ENCODE results near the gene COL5A1.

Gene COL5A1

DNA sequence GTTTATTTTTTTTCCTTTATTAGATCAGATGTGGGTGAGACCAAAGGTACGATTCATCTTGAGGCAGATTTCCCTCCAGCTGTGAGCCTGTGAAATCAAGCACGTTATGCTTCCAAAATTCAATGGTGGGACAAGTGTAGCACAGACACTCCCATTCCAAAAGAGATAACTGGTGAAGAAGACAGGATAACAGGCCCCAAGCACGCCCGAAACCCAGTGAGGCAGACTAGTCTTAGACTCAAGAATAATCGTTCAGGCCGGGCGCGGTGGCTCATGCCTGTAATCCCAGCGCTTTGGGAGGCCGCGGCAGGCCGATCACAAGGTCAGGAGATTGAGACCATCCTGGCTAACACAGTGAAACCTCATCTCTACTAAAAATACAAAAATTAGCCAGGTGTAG lies 36.8 kb upstream of the COL5A1 start:
- peak overlapping the region in 1 of 2 experiments; percentile 61 for H2BK12ac ChIP-seq (ENCODE audit: low read length in 2 of 2)
- no peak overlapping the region for H2BK120ac ChIP-seq (ENCODE audit: low read depth, low read length)
- H4K8ac ChIP-seq (ENCODE audit: low read length) = no peak overlapping the region
- no peaks in the 10 kb centered on the region for H3K36me3 ChIP-seq (ENCODE audit: control insufficient read depth in 1 of 2, insufficient read depth in 2 of 2, low read depth in 1 of 2, low read length in 2 of 2)
- H3K9ac ChIP-seq (ENCODE audit: low read length) = no peak overlapping the region
- no peak overlapping the region for H2BK5ac ChIP-seq (ENCODE audit: low read depth, low read length, poor library complexity, severe bottlenecking)
- H4K91ac ChIP-seq (ENCODE audit: low read length) = peak overlapping the region; percentile 19
- DNase-seq = no peak
- H3K14ac ChIP-seq (ENCODE audit: low read length in 2 of 2) = no peak overlapping the region
- H3K23ac ChIP-seq (ENCODE audit: low read length in 2 of 2) = no peak overlapping the region
- 96% methylated on average over 12 of the region's 12 CpGs for WGBS
- peaks cover 15% of the 10 kb centered on the region for H3K4me1 ChIP-seq (ENCODE audit: control insufficient read depth, insufficient read depth, low read depth, low read length)
- peak overlapping the region; percentile 36 for H2BK15ac ChIP-seq (ENCODE audit: low read depth, poor library complexity, severe bottlenecking)
- no peak overlapping the region for H3K4me2 ChIP-seq (ENCODE audit: low read length, poor library complexity, severe bottlenecking)
- H3K27me3 ChIP-seq (ENCODE audit: control insufficient read depth in 1 of 2, insufficient read depth in 1 of 2, low read length in 2 of 2) = peaks cover 0 to 4% of the 10 kb centered on the region in 2 experiments
- no peak overlapping the region for H3K4me3 ChIP-seq (ENCODE audit: insufficient read depth in 1 of 2, low read depth in 1 of 2, low read length in 2 of 2)
- H3K79me1 ChIP-seq (replicated peaks; ENCODE audit: low read length, poor library complexity, severe bottlenecking) = no peaks in the 10 kb centered on the region
- H3K9me3 ChIP-seq (ENCODE audit: control insufficient read depth, low read length) = peaks cover 6% of the 10 kb centered on the region
- no peak overlapping the region for H3K27ac ChIP-seq (ENCODE audit: low read length, poor library complexity, severe bottlenecking)
- H3K18ac ChIP-seq (ENCODE audit: low read depth in 1 of 2, low read length in 2 of 2) = peak overlapping the region in 1 of 2 experiments; percentile 10
- H2AFZ ChIP-seq (ENCODE audit: low read depth, low read length) = no peak overlapping the region
- no peak overlapping the region for H2AK5ac ChIP-seq (ENCODE audit: low read length, severe bottlenecking)
- peak overlapping the region in 1 of 2 experiments; percentile 54 for H3K4ac ChIP-seq (ENCODE audit: low read depth in 1 of 2, low read length in 2 of 2)

DNA sequence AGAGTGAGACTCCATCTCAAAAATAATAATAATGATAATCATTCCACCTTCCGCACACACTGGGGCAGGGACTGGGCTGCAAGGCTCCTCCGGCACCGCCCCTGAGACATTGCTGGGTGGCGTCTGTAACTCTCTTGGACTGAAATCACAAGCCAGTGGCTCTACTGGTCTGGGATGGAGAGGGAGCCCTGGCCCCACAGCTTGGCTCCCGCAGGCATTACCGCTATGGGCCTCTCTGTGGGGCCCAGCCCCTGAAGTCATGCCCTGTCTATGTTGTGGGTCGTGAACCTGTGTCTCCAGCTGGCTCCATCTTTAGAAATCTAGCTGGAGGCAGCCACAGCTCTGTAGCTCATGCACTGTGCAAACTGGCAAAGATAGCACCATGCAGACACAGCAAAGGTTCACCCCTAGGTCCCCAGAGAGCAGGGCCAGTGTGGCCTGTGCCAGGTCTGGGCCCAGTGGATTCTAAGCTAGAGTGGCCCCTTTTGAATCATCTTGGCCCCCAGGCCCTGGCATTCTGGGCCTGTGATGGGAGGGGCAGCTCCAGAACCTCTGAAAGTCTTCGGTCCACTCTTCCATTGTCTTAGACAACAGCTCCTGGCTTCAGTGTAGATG lies 36.1 kb upstream of the COL5A1 start:
- peak overlapping the region; percentile 58 for H4K8ac ChIP-seq (ENCODE audit: low read length)
- H3K79me1 ChIP-seq (replicated peaks; ENCODE audit: low read length, poor library complexity, severe bottlenecking) = no peaks in the 10 kb centered on the region
- H3K27ac ChIP-seq (ENCODE audit: low read length, poor library complexity, severe bottlenecking) = no peak overlapping the region
- peak overlapping the region; percentile 60 to 81 for H3K4ac ChIP-seq (ENCODE audit: low read depth in 1 of 2, low read length in 2 of 2)
- H4K91ac ChIP-seq (ENCODE audit: low read length) = peak overlapping the region; percentile 69
- no peaks in the 10 kb centered on the region for H3K27me3 ChIP-seq (ENCODE audit: control insufficient read depth in 1 of 2, insufficient read depth in 1 of 2, low read length in 2 of 2)
- no peak overlapping the region for H3K4me3 ChIP-seq (ENCODE audit: insufficient read depth in 1 of 2, low read depth in 1 of 2, low read length in 2 of 2)
- H2AK5ac ChIP-seq (ENCODE audit: low read length, severe bottlenecking) = peak overlapping the region; percentile 53
- no peak overlapping the region for H3K9ac ChIP-seq (ENCODE audit: low read length)
- H2BK5ac ChIP-seq (ENCODE audit: low read depth, low read length, poor library complexity, severe bottlenecking) = no peak overlapping the region
- H3K14ac ChIP-seq (ENCODE audit: low read length in 2 of 2) = peak overlapping the region in 1 of 2 experiments; percentile 35
- peak overlapping the region; percentile 89 to 96 for H2BK12ac ChIP-seq (ENCODE audit: low read length in 2 of 2)
- H3K4me1 ChIP-seq (ENCODE audit: control insufficient read depth, insufficient read depth, low read depth, low read length) = peaks cover 15% of the 10 kb centered on the region
- DNase-seq = no peak
- peaks cover 6% of the 10 kb centered on the region for H3K9me3 ChIP-seq (ENCODE audit: control insufficient read depth, low read length)
- no peak overlapping the region for H2AFZ ChIP-seq (ENCODE audit: low read depth, low read length)
- peak overlapping the region in 1 of 2 experiments; percentile 29 for H3K23ac ChIP-seq (ENCODE audit: low read length in 2 of 2)
- no peak overlapping the region for H3K4me2 ChIP-seq (ENCODE audit: low read length, poor library complexity, severe bottlenecking)
- 87% methylated on average over 8 of the region's 8 CpGs for WGBS
- H2BK120ac ChIP-seq (ENCODE audit: low read depth, low read length) = peak overlapping the region; percentile 75
- H3K36me3 ChIP-seq (ENCODE audit: control insufficient read depth in 1 of 2, insufficient read depth in 2 of 2, low read depth in 1 of 2, low read length in 2 of 2) = no peaks in the 10 kb centered on the region
- H2BK15ac ChIP-seq (ENCODE audit: low read depth, poor library complexity, severe bottlenecking) = peak overlapping the region; percentile 57
- H3K18ac ChIP-seq (ENCODE audit: low read depth in 1 of 2, low read length in 2 of 2) = peak overlapping the region; percentile 54 to 55

DNA sequence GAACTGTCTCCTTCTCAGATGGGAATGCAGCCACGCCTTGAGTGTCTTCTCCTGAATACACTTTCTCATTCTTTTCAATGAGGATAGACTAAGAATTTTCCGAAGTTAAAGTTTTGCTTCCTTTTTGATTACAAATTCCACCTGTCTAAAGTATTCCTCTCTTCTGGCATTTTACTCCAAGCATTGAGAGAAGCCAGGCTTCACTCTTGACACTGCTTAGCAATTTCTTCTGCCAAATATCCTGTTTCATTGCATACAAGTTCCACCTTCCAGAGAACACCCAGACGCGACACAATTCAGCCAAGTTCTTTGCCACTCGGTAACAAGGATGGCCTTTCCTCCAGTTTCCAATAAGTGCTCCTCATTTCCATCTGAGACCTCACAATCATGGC lies 35.6 kb upstream of the COL5A1 start:
- no peak overlapping the region for H3K14ac ChIP-seq (ENCODE audit: low read length in 2 of 2)
- H3K4me1 ChIP-seq (ENCODE audit: control insufficient read depth, insufficient read depth, low read depth, low read length) = peaks cover 14% of the 10 kb centered on the region
- H3K79me1 ChIP-seq (replicated peaks; ENCODE audit: low read length, poor library complexity, severe bottlenecking) = no peaks in the 10 kb centered on the region
- peak overlapping the region; percentile 75 for H2BK120ac ChIP-seq (ENCODE audit: low read depth, low read length)
- H3K27me3 ChIP-seq (ENCODE audit: control insufficient read depth in 1 of 2, insufficient read depth in 1 of 2, low read length in 2 of 2) = no peaks in the 10 kb centered on the region
- no peak overlapping the region for H3K27ac ChIP-seq (ENCODE audit: low read length, poor library complexity, severe bottlenecking)
- no peak for DNase-seq
- no peak overlapping the region for H2AFZ ChIP-seq (ENCODE audit: low read depth, low read length)
- no peak overlapping the region for H2BK5ac ChIP-seq (ENCODE audit: low read depth, low read length, poor library complexity, severe bottlenecking)
- 94% methylated on average over 5 of the region's 5 CpGs for WGBS
- no peak overlapping the region for H3K23ac ChIP-seq (ENCODE audit: low read length in 2 of 2)
- H4K8ac ChIP-seq (ENCODE audit: low read length) = no peak overlapping the region
- peak overlapping the region; percentile 69 for H4K91ac ChIP-seq (ENCODE audit: low read length)
- no peak overlapping the region for H3K4me3 ChIP-seq (ENCODE audit: insufficient read depth in 1 of 2, low read depth in 1 of 2, low read length in 2 of 2)
- H3K18ac ChIP-seq (ENCODE audit: low read depth in 1 of 2, low read length in 2 of 2) = peak overlapping the region; percentile 54 to 55
- H3K9ac ChIP-seq (ENCODE audit: low read length) = no peak overlapping the region
- no peak overlapping the region for H2AK5ac ChIP-seq (ENCODE audit: low read length, severe bottlenecking)
- H3K36me3 ChIP-seq (ENCODE audit: control insufficient read depth in 1 of 2, insufficient read depth in 2 of 2, low read depth in 1 of 2, low read length in 2 of 2) = no peaks in the 10 kb centered on the region
- H2BK15ac ChIP-seq (ENCODE audit: low read depth, poor library complexity, severe bottlenecking) = no peak overlapping the region
- H3K4ac ChIP-seq (ENCODE audit: low read depth in 1 of 2, low read length in 2 of 2) = peak overlapping the region in 1 of 2 experiments; percentile 81
- no peak overlapping the region for H3K4me2 ChIP-seq (ENCODE audit: low read length, poor library complexity, severe bottlenecking)
- peak overlapping the region; percentile 92 to 96 for H2BK12ac ChIP-seq (ENCODE audit: low read length in 2 of 2)
- peaks cover 6% of the 10 kb centered on the region for H3K9me3 ChIP-seq (ENCODE audit: control insufficient read depth, low read length)

DNA sequence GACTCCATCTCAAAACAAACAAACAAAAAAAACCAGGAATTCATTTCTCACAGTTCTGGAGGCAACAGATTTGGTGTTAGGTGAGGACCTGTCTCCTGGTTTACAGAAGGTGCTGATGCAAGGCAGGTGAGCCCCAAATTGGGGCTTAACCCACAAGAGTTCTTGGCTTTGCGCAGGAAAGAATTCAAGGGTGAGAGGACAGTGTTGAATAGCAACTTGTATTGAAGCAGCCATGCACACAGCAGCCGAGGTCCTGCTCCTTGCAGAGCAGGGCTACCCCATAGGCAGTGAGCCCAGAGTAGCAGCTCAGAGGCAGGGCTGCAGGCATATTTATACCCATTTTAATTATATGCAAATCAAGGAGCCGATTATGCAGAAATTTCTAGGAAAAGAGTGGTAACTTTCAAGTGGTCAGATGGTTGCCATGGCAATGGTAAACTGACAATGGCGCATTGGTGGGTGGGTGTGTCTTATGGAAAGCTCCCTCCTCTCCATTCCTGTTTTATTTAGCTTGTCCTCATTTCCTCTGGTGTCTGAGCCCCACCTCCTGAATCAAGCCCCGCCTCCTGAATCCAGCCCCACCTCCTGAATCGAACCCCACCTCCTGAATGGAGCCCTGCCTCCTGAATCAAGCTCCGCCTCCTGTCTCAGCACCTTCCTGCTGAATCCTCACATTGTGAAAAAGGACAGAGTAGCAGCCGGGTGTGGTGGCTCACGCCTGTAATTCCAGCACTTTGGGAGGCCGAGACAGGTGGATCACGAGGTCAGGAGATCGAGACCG lies 34.5 kb upstream of the COL5A1 start:
- Histone ChIP-seq H3K18ac (ENCODE audit: low read depth in 1 of 2, low read length in 2 of 2) (no peak overlapping the region), H3K4me3 (ENCODE audit: insufficient read depth in 1 of 2, low read depth in 1 of 2, low read length in 2 of 2) (no peak overlapping the region), H2AFZ (ENCODE audit: low read depth, low read length) (no peak overlapping the region), H2AK5ac (ENCODE audit: low read length, severe bottlenecking) (no peak overlapping the region), H3K9ac (ENCODE audit: low read length) (no peak overlapping the region), H3K27me3 (ENCODE audit: control insufficient read depth in 1 of 2, insufficient read depth in 1 of 2, low read length in 2 of 2) (no peaks in the 10 kb centered on the region), H3K4me2 (ENCODE audit: low read length, poor library complexity, severe bottlenecking) (no peak overlapping the region), H2BK120ac (ENCODE audit: low read depth, low read length) (no peak overlapping the region), H3K4ac (ENCODE audit: low read depth in 1 of 2, low read length in 2 of 2) (no peak overlapping the region), H3K4me1 (ENCODE audit: control insufficient read depth, insufficient read depth, low read depth, low read length) (peaks cover 13% of the 10 kb centered on the region), H3K79me1 (replicated peaks; ENCODE audit: low read length, poor library complexity, severe bottlenecking) (no peaks in the 10 kb centered on the region), H2BK12ac (ENCODE audit: low read length in 2 of 2) (peak overlapping the region; percentile 24 to 80), H3K23ac (ENCODE audit: low read length in 2 of 2) (no peak overlapping the region), H3K14ac (ENCODE audit: low read length in 2 of 2) (no peak overlapping the region), H4K91ac (ENCODE audit: low read length) (peak overlapping the region; percentile 39), H3K27ac (ENCODE audit: low read length, poor library complexity, severe bottlenecking) (no peak overlapping the region), H2BK15ac (ENCODE audit: low read depth, poor library complexity, severe bottlenecking) (peak overlapping the region; percentile 99), H3K9me3 (ENCODE audit: control insufficient read depth, low read length) (peaks cover 11% of the 10 kb centered on the region), H4K8ac (ENCODE audit: low read length) (no peak overlapping the region), H3K36me3 (ENCODE audit: control insufficient read depth in 1 of 2, insufficient read depth in 2 of 2, low read depth in 1 of 2, low read length in 2 of 2) (no peaks in the 10 kb centered on the region), H2BK5ac (ENCODE audit: low read depth, low read length, poor library complexity, severe bottlenecking) (no peak overlapping the region)
- peak; percentile 68 for DNase-seq
- 92% methylated on average over 12 of the region's 13 CpGs for WGBS

Data from mesenchymal stem cell (in vitro differentiated cells and primary cell).